ENCODE measurements around the gene BMI1.

The BMI1 gene

GRCh38 chr10:22379059-22379458 is 58.2 kb downstream of the BMI1 start (continued):
- TF ChIP-seq PRDM2 (tag by site-specific recombination; IDR thresholded peaks at IDR 0.05; ENCODE audit: borderline replicate concordance) (no peak), ZNF324 (tag by site-specific recombination; IDR thresholded peaks at IDR 0.05) (no peak), ZNF48 (tag by site-specific recombination; IDR thresholded peaks at IDR 0.05) (no peak), ZNF76 (tag by site-specific recombination; IDR thresholded peaks at IDR 0.05; ENCODE audit: borderline replicate concordance, low read depth) (no peak), ZNF707 (tag by site-specific recombination; IDR thresholded peaks at IDR 0.05) (no peak), ZFP3 (tag by site-specific recombination; IDR thresholded peaks at IDR 0.05; ENCODE audit: low read depth) (no peak), EGR2 (tag by site-specific recombination; IDR thresholded peaks at IDR 0.05; ENCODE audit: low read depth) (no peak), OSR2 (tag by site-specific recombination; IDR thresholded peaks at IDR 0.05) (no peak), TCF7L2 (IDR thresholded peaks at IDR 0.05; ENCODE audit: borderline replicate concordance, low read depth, low read length) (no peak), ZNF10 (tag by site-specific recombination; IDR thresholded peaks at IDR 0.05) (no peak), HOXD13 (CRISPR knock-in tag; IDR thresholded peaks at IDR 0.05; ENCODE audit: borderline replicate concordance) (no peak)
